GM06990 (cell line): ENCODE measurements around the gene PRXL2A.

Source experiments
- DNase-seq: peaks from one replicate; pipeline ENCODE4 v3.0.0-alpha.2; 2011; ENCODE audit not compliant: insufficient read length; ENCODE audit errors: extremely low read depth
- H3K27me3 ChIP-seq: replicated peaks from 2 replicates; pipeline ENCODE4 v1.6.0; 2011; ENCODE audit warnings: low read length; ENCODE audit not compliant: control insufficient read depth, insufficient read depth
- H3K36me3 ChIP-seq: 2 replicates; pipeline ENCODE4 v1.5.1; 2011; ENCODE audit warnings: low read length; ENCODE audit not compliant: control insufficient read depth, insufficient read depth
- H3K4me3 ChIP-seq: replicated peaks from 2 replicates; pipeline ENCODE4 v1.5.1; 2011; ENCODE audit warnings: low read depth, mild to moderate bottlenecking, control low read depth, low read length
- CTCF ChIP-seq: IDR thresholded peaks from 2 replicates; pipeline ENCODE4 v1.5.1; 2011; ENCODE audit warnings: low read length, control low read depth, mild to moderate bottlenecking, inconsistent platforms; ENCODE audit not compliant: insufficient read depth, poor library complexity, severe bottlenecking

Gene PRXL2A

GRCh38 chr10:80465451-80465835 lies 57.1 kb downstream of the PRXL2A start:
- TF ChIP-seq CTCF = no peak
- DNase-seq = no peak

GRCh38 chr10:80465839-80466590 lies 57.7 kb downstream of the PRXL2A start:
- H3K36me3 ChIP-seq = 0 out of 2 replicates have a peak, but pooled peaks cover 2% of the 10 kb centered on the region
- TF ChIP-seq CTCF = no peak
- no peak for DNase-seq
- H3K4me3 ChIP-seq = no peak overlapping the region
- H3K27me3 ChIP-seq = no peaks in the 10 kb centered on the region

More at GRCh38 chr10:80465451-80465835, 57.1 kb downstream of the PRXL2A start:
- peaks cover 5% of the 10 kb centered on the region for H3K36me3 ChIP-seq
- no peak overlapping the region for H3K4me3 ChIP-seq
- H3K27me3 ChIP-seq = no peaks in the 10 kb centered on the region

- TF ChIP-seq CTCF = no peak
- Histone ChIP-seq H3K4me3 (no peak overlapping the region), H3K27me3 (no peaks in the 10 kb centered on the region), H3K36me3 (0 out of 2 replicates have a peak, but pooled peaks cover 2% of the 10 kb centered on the region)
- DNase-seq = no peak
Measured at GRCh38 chr10:80466724-80467326, 58.5 kb downstream of the PRXL2A start.

- no peak for TF ChIP-seq CTCF
- DNase-seq = no peak
- no peaks in the 10 kb centered on the region for H3K27me3 ChIP-seq
- H3K4me3 ChIP-seq = no peak overlapping the region
- 0 out of 2 replicates have a peak, but pooled peaks cover 2% of the 10 kb centered on the region for H3K36me3 ChIP-seq
Measured at GRCh38 chr10:80468002-80468401, 59.7 kb downstream of the PRXL2A start.

GRCh38 chr10:80468806-80469421 lies 60.6 kb downstream of the PRXL2A start:
- Histone ChIP-seq H3K36me3 (peaks cover 2% of the 10 kb centered on the region; the same call in 1 of the 2 replicates), H3K4me3 (no peak overlapping the region), H3K27me3 (no peaks in the 10 kb centered on the region)
- TF ChIP-seq CTCF = no peak
- DNase-seq = no peak
